Astrocyte of the cerebellum (primary cell): ENCODE measurements around the gene PRR7.

ENCODE experiments used
- DNase-seq: peaks from one replicate; pipeline ENCODE4 v3.0.0-alpha.2; 2011; ENCODE audit warnings: low read depth
- H3K4me3 ChIP-seq: 2 replicates; pipeline ENCODE4 v1.5.1; 2011; ENCODE audit warnings: mild to moderate bottlenecking, low read depth, low read length, moderate library complexity
- in situ Hi-C: cut with HindIII; loops from 2 replicates; pipeline ENCODE4 v1.10.0; 2017; ENCODE audit warnings: low sequenced_read_pairs
- TF ChIP-seq, protein P1 (sequence below): IDR thresholded peaks from 2 replicates; pipeline ENCODE4 v1.5.1; 2012; ENCODE audit warnings: low read length, low read depth, moderate library complexity, mild to moderate bottlenecking; ENCODE audit errors: missing control alignments

The PRR7 gene

DNA sequence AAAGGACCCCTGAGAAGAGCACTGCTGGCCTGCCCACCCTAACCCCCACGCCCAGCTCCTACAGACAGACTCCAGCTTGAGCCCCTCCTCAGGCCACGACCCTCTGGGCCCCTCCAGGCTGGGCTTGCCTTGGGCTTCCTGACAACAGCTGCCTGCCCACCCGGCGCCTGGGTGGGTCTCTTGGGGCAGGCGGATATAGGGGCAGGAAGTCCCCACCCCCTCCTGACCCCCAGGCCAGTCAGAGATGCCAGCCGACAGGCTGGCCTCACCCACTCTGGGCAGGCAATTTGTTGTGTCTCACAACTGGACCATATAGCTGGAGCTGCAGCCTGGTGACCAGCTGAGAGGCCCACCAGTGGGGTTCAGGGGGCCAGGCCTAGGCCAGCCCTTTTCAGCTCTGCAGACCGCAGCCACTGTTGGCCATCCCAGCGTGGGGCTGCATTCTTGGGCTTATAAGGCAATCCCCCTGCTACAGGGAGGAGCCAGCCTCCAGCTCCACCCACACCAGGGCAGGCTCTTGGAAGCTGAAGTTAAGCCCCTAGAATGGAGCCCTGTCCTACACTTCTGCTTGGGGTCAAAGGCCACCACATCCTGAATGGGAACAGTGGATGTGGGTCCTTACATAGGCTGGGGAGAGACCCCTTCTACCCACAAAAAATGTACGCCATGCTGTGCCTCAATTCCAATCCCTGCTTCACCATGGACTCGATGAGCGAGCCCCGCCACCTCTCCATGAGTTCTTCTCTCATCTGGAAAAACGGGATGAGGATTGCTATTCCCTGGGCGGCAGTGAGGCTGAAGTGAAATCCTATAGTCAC lies 48.8 kb downstream of the PRR7 start:
- in situ Hi-C loops = no loop called here
- peak; percentile 87 for DNase-seq
- H3K4me3 ChIP-seq = peak overlapping the region; percentile 83
- TF ChIP-seq, protein P1, sequence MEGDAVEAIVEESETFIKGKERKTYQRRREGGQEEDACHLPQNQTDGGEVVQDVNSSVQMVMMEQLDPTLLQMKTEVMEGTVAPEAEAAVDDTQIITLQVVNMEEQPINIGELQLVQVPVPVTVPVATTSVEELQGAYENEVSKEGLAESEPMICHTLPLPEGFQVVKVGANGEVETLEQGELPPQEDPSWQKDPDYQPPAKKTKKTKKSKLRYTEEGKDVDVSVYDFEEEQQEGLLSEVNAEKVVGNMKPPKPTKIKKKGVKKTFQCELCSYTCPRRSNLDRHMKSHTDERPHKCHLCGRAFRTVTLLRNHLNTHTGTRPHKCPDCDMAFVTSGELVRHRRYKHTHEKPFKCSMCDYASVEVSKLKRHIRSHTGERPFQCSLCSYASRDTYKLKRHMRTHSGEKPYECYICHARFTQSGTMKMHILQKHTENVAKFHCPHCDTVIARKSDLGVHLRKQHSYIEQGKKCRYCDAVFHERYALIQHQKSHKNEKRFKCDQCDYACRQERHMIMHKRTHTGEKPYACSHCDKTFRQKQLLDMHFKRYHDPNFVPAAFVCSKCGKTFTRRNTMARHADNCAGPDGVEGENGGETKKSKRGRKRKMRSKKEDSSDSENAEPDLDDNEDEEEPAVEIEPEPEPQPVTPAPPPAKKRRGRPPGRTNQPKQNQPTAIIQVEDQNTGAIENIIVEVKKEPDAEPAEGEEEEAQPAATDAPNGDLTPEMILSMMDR = no peak

DNA sequence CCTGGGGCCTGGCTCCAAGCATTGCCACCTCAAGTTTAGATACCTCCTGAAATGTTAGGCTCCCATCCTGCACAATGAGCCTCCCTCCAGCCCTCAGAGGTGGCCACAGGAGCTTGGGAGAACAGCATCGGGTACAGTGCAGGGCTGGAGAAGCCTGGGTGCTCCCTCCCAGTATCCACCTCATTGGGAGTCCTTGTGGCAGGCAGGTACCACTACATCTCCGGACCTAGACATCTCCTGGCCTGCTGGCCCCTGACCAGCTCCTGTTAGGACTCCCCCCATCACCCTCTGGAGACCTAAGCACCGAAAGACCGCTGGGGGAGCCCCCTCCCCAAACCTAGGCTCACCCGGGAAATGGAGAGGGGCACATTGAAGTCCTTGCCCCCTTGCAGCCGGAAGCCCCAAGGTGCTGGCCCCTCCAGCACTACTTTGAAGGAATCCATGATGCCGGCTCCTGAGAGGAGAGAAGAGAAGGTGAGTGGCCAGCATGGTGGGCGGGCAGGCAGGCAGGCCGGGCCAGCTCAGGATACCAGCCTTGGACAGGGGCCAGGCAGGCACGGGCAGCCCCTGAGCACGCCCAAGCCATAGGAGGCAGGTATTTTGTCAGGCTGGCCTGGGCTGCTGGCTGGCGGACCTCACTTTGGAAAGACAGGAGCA lies 49.6 kb downstream of the PRR7 start:
- TF ChIP-seq, protein P1 = peak; percentile 62
- no peak for DNase-seq
- in situ Hi-C loops = no loop called here
- H3K4me3 ChIP-seq = peak overlapping the region; percentile 83

DNA sequence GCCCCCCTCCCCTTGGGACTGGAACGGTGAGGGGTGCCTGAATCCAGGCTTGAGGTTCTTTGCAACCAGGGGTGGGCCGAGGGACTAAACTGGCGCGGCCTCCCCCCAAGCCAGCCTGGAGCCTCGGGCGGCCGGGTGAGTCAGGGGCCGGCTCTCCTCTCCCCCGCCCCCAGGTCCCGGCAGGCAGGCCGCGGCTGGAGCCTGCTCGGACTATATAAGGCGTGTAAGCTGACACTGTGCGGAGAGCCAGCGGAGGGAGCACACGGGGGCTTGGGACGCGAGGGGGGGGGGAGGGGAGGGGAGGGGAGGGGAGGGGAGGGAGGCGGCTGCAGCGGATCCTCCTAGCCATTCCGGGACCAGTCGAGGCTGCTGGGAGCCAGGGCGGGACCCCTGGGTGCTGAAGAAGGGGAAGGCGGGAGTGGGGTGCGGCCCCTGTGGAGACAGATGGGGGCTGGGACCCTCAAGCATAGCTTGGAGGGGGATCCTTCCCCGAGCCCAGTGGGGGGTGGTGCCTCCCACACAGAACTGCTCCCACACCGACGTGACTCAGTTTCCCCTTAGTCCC lies 50.2 kb downstream of the PRR7 start:
- DNase-seq = peak; percentile 85
- H3K4me3 ChIP-seq = peak overlapping the region; percentile 83
- in situ Hi-C loops = no loop called here
- TF ChIP-seq, protein P1 = no peak

DNA sequence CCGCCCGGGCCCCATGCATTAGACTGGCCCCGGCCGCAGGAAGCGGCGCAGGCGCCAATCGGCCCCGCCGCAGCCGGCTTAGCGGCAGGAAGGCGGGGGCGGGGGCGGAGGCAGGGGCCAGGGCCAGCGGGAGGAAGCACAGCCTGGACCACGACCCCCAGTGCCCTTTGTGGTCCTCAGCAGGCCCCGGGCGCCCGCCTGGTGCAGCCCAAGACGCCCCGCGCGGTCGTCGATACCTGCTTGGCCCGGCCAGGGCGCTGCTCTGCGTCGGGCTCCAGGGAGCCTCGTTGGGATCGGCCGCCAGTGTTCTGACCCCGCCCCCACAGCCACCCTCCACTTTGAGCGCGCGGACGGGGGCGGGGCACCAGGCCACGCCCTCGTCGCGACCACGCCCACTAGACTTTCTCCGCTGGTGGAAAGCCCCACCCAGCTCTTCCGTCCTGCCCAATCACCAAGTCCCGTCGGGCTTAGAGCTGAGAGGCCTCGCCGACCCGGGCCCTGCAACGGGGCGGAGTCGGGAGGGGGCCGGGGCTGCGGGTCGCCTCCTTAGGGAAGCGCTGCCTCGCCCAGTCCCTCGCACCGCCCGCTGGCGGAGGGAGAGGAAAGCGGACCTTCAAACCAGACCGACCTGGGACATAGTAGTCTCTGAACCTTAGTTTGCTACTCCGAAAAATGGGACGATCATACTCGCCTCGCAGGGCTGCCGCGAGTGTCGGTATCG lies 50.8 kb downstream of the PRR7 start, which contains the start of gene PDLIM7:
Gene PDLIM7, minus strand, starts transcription at position 313 of the 721 bp plus-strand sequence. CDS start 1,092 bp downstream, outside the sequence.
- peak; percentile 89 for DNase-seq
- in situ Hi-C loops = no loop called here
- TF ChIP-seq, protein P1 = no peak
- H3K4me3 ChIP-seq = peak within 1 kb of the TSS; percentile 83

DNA sequence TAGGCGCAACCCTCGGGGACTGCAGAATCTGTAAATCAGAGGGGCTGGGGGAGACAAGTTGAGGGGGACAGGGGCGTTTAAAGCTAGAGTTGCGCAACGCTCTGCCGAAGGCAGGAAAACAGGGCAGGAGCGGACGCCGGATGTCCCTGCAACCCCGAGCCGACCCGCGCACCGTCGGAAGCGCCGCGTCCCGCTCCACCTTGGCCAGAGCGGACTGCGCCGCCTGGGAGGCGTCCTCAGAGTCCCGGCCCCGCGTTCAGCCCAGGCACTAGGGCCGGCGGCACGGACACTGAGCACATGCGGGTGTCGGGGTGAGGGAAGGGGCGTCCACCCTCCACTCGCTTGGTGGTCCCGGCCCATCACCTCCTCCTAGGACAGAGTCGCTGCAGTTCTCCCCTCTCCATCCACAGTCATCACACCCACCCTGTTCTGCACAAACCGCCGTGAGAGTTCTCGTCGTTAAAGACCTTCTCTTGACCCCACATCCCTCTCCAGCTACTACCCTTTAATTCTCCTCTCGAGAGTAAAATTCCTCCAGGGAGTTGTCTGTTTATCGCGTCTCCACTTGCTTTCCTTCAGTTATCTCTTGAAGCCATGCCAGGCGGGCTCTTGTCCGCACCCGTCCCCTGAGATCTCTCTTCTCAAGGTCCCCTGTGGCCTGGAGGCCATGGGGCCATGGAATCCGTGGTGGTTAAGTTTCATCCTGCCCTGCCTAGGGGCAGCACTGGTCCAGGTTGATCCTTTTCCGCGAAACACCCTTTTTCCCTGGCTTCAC lies 51.6 kb downstream of the PRR7 start:
- in situ Hi-C loops = no loop called here

More for the DNA sequence above, 51.6 kb downstream of the PRR7 start:
- TF ChIP-seq, protein P1 = no peak
- peak overlapping the region; percentile 83 for H3K4me3 ChIP-seq
- no peak for DNase-seq
